Keratinocyte (primary cell): ENCODE measurements around the gene NARS2. TPM values are rescaled to one million over a fixed set of nuclear protein-coding genes. Genes with fewer than 3 reads are reported as not detected.

Experiments used
- DNase-seq: peaks from one replicate; pipeline ENCODE4 v3.0.0-alpha.2; 2011; ENCODE audit warnings: low read depth, missing footprints, low spot score
- FAIRE-seq: peaks from 2 replicates; lab custom pipeline; 2011; peaks lifted over from hg19 to GRCh38; lab: Jason Lieb, UNC
- H2AFZ ChIP-seq: 2 replicates; pipeline ENCODE4 v1.6.0; 2012; ENCODE audit warnings: low read length, control low read depth, inconsistent platforms; ENCODE audit not compliant: control insufficient read depth
- H3K27ac ChIP-seq: 2 replicates; pipeline ENCODE4 v1.5.1; 2011; ENCODE audit warnings: low read length; ENCODE audit not compliant: control insufficient read depth, insufficient read depth
- H3K27me3 ChIP-seq: 3 replicates; pipeline ENCODE4 v1.6.0; 2011; ENCODE audit warnings: low read length; ENCODE audit not compliant: control insufficient read depth, insufficient read depth; ENCODE audit errors: extremely low read depth
- H3K36me3 ChIP-seq, 2 experiments: 2 replicates in 1 of 2; 3 replicates in 1 of 2; pipeline ENCODE4 v1.5.1; 2011; ENCODE audit warnings: low read length in 2 of 2, mild to moderate bottlenecking in 1 of 2; ENCODE audit not compliant: control insufficient read depth in 2 of 2, insufficient read depth in 2 of 2; ENCODE audit errors: extremely low read depth in 1 of 2
- H3K4me1 ChIP-seq: 3 replicates; pipeline ENCODE4 v1.5.1; 2011; ENCODE audit warnings: low read length; ENCODE audit not compliant: control insufficient read depth, insufficient read depth; ENCODE audit errors: extremely low read depth
- H3K4me2 ChIP-seq: 3 replicates; pipeline ENCODE4 v1.6.0; 2011; ENCODE audit warnings: low read depth, low read length; ENCODE audit not compliant: control insufficient read depth, insufficient read depth; ENCODE audit errors: extremely low read depth
- H3K4me3 ChIP-seq, 3 experiments: fragments of 200-600 bp in 1 of 3; sonication (generic) in 1 of 3; 2 replicates in 2 of 3; 3 replicates in 1 of 3; pipeline ENCODE4 v1.5.1; 2011 to 2016; ENCODE audit warnings: low read length in 3 of 3, mild to moderate bottlenecking in 3 of 3, control low read depth in 2 of 3, inconsistent platforms in 1 of 3, low read depth in 1 of 3, mixed read lengths in 1 of 3, mixed run types in 1 of 3, moderate library complexity in 1 of 3; ENCODE audit not compliant: control insufficient read depth in 2 of 3, insufficient read depth in 2 of 3; ENCODE audit errors: extremely low read depth in 1 of 3
- H3K79me2 ChIP-seq: 2 replicates; pipeline ENCODE4 v1.6.0; 2012; ENCODE audit warnings: low read length; ENCODE audit not compliant: control insufficient read depth, insufficient read depth
- H3K9ac ChIP-seq: 3 replicates; pipeline ENCODE4 v1.6.0; 2011; ENCODE audit warnings: low read length; ENCODE audit not compliant: control insufficient read depth, insufficient read depth; ENCODE audit errors: extremely low read depth
- H3K9me1 ChIP-seq: 3 replicates; pipeline ENCODE4 v1.6.0; 2011; ENCODE audit warnings: low read length; ENCODE audit not compliant: control insufficient read depth, insufficient read depth; ENCODE audit errors: extremely low read depth
- H3K9me3 ChIP-seq: 2 replicates; pipeline ENCODE4 v1.5.1; 2012; ENCODE audit warnings: low read depth, low read length; ENCODE audit not compliant: control insufficient read depth
- H4K20me1 ChIP-seq: 3 replicates; pipeline ENCODE4 v1.6.0; 2011; ENCODE audit warnings: low read length; ENCODE audit not compliant: control insufficient read depth, insufficient read depth; ENCODE audit errors: extremely low read depth
- EZH2 ChIP-seq: IDR thresholded peaks from one replicate; pipeline ENCODE4 v1.6.1; 2012; ENCODE audit warnings: inconsistent platforms, mild to moderate bottlenecking, low read length, moderate library complexity
- dilution Hi-C: fragments of 300-500 bp; cut with MboI; formaldehyde crosslinking; loops from one replicate; pipeline ENCODE4 v1.7.0; 2020; ENCODE audit warnings: low sequenced_read_pairs; ENCODE audit not compliant: extremely low pct_ligation_motif_present
- polyA plus RNA-seq, 5 experiments: library from polyadenylated mRNA; depleted of rRNA in 3 of 5; stranded (reverse) in 3 of 5; stranded (forward) in 1 of 5; unstranded in 1 of 5; fragments of >200 nt; gene quantifications; 1 replicate in 1 of 5; 2 replicates in 3 of 5; 3 replicates in 1 of 5; pipeline versions ENCODE4 v1.2.1 to v1.2.3, GENCODE V29; 2011 to 2012; ENCODE audit warnings: missing spikeins in 2 of 5, low read depth in 1 of 5, low replicate concordance in 1 of 5
- TF ChIP-seq, protein P1 (sequence below), 3 experiments: IDR thresholded peaks in 1 of 3; conservative IDR thresholded peaks in 1 of 3; optimal IDR thresholded peaks in 1 of 3; 2 replicates in 2 of 3; 3 replicates in 1 of 3; pipeline versions ENCODE3 to v1.5.1; 2011; ENCODE audit warnings: low read length in 3 of 3, mild to moderate bottlenecking in 3 of 3, moderate library complexity in 2 of 3, control low read depth in 1 of 3, inconsistent platforms in 1 of 3; ENCODE audit not compliant: insufficient read depth in 2 of 3; ENCODE audit errors: extremely low read depth in 1 of 3

The NARS2 gene
- polyA plus RNA-seq, 1 donor (not counting 4 experiments of a cell fraction or from before 2014, with no cell fraction given) = 28.8 TPM

DNA sequence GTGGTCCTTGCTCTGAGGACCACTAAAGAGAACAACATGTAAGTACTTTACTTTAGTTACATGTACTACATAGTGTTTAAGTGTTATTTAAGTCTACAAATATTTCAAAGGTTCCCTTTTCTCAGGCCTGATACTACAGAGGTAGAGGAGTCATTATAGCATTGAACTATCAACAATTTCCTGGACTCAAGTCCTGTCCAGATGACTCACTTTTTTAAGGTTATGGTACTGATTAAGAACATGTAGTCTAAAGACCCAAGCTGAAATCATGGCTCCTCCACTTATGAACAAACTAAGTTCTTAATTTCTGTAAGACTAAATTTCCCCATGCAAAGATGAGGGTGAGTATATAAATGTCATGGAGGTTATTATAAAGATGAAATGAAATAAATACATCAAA is 74.7 kb downstream of the NARS2 start:
- H3K27ac ChIP-seq = no peak overlapping the region
- no peak overlapping the region for H2AFZ ChIP-seq
- no peak overlapping the region for H3K4me3 ChIP-seq
- H4K20me1 ChIP-seq = no peaks in the 10 kb centered on the region
- H3K36me3 ChIP-seq = no peaks in the 10 kb centered on the region
- H3K9ac ChIP-seq = no peak overlapping the region
- FAIRE-seq = no peak
- H3K4me1 ChIP-seq = no peaks in the 10 kb centered on the region
- TF ChIP-seq, protein P1, sequence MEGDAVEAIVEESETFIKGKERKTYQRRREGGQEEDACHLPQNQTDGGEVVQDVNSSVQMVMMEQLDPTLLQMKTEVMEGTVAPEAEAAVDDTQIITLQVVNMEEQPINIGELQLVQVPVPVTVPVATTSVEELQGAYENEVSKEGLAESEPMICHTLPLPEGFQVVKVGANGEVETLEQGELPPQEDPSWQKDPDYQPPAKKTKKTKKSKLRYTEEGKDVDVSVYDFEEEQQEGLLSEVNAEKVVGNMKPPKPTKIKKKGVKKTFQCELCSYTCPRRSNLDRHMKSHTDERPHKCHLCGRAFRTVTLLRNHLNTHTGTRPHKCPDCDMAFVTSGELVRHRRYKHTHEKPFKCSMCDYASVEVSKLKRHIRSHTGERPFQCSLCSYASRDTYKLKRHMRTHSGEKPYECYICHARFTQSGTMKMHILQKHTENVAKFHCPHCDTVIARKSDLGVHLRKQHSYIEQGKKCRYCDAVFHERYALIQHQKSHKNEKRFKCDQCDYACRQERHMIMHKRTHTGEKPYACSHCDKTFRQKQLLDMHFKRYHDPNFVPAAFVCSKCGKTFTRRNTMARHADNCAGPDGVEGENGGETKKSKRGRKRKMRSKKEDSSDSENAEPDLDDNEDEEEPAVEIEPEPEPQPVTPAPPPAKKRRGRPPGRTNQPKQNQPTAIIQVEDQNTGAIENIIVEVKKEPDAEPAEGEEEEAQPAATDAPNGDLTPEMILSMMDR (optimal IDR thresholded peaks at IDR 0.05 in 1 of 3, IDR thresholded peaks at IDR 0.05 in 1 of 3, conservative IDR thresholded peaks at IDR 0.05 in 1 of 3; ENCODE audit: extremely low read depth in 1 of 3, insufficient read depth in 2 of 3, low read length in 3 of 3) = no peak
- TF ChIP-seq EZH2 = no peak
- H3K9me3 ChIP-seq = no peaks in the 10 kb centered on the region
- no peaks in the 10 kb centered on the region for H3K9me1 ChIP-seq
- no peak overlapping the region for H3K4me2 ChIP-seq
- DNase-seq = no peak
- no peaks in the 10 kb centered on the region for H3K27me3 ChIP-seq
- dilution Hi-C loops = no loop called here
- H3K79me2 ChIP-seq = no peaks in the 10 kb centered on the region

DNA sequence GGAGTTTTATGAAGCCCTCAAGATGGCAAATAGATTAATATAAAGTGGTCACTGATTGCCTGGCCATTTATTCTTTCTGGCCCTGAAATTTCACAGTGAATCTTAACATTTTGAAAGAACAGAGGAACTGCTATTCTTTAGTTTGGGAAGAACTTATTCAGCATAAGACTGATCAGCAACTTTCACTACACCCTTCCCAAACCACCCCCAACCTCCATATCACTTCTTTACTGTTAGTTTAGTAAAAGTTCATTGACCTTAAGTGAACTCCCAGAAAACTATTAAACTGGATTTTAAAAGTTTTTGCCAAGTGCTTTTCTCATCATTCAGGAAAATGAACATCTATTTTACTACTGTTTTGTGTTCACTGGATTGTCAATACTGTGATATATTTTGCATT is 77.4 kb downstream of the NARS2 start:
- DNase-seq (no peak), FAIRE-seq (no peak)
- H3K9ac ChIP-seq = no peak overlapping the region
- H4K20me1 ChIP-seq = no peaks in the 10 kb centered on the region
- H3K4me3 ChIP-seq = no peak overlapping the region
- no peaks in the 10 kb centered on the region for H3K9me3 ChIP-seq
- no peaks in the 10 kb centered on the region for H3K9me1 ChIP-seq
- no peak overlapping the region for H3K4me2 ChIP-seq
- H3K36me3 ChIP-seq = no peaks in the 10 kb centered on the region
- H3K27ac ChIP-seq = no peak overlapping the region
- H3K79me2 ChIP-seq = no peaks in the 10 kb centered on the region
- H3K4me1 ChIP-seq = no peaks in the 10 kb centered on the region
- H2AFZ ChIP-seq = no peak overlapping the region
- dilution Hi-C loops = no loop called here
- TF ChIP-seq EZH2 = no peak
- TF ChIP-seq, protein P1 (optimal IDR thresholded peaks at IDR 0.05 in 1 of 3, IDR thresholded peaks at IDR 0.05 in 1 of 3, conservative IDR thresholded peaks at IDR 0.05 in 1 of 3; ENCODE audit: extremely low read depth in 1 of 3, insufficient read depth in 2 of 3, low read length in 3 of 3) = no peak
- H3K27me3 ChIP-seq = no peaks in the 10 kb centered on the region
